ENCODE results near the gene MPST.

DNA sequence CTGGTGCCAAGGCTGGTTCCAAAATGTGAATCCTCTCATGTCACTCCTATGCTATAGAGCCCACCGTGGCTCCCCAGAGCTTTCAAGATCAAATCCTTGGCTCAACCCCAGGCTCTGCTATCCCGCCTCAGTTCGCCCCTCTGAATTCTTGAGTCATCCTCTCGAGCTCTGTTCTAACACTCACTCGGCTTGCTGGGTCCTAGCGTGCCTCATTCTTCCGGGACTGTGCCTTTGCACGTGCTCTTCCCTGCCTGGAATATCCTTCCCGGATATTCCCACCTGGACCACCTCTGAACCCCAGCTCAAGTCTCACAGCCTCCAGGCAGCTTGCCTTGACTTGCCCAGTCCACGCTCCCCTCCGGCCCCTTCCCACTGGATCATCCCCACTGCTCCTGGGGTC lies 45.0 kb downstream of the MPST start:
- TF ChIP-seq POLR2AphosphoS5 (IDR thresholded peaks at IDR 0.05; ENCODE audit: borderline replicate concordance, low read depth, low read length) = no peak
- TF ChIP-seq EZH2 (IDR thresholded peaks at IDR 0.05) = no peak

All from SK-N-MC (cell line).